Coronary artery (tissue), 2 donors: Measurements from ENCODE around the gene MED22.
"Not testable (repeated sequence)": the region's sequence is repeated elsewhere in the genome, so short reads cannot be mapped to it uniquely, and the experiment has no call there.

Experiments used
- DNase-seq: peaks from one replicate; pipeline ENCODE4 v3.0.0-alpha.2; 2017; ENCODE audit warnings: low spot score
- H3K27ac ChIP-seq, 2 donors: fragments of 200-600 bp; sonication (generic); one replicate each; pipeline ENCODE4 v1.5.1; 2016 to 2019
- H3K4me3 ChIP-seq: fragments of 200-600 bp; sonication (generic); 2 replicates; pipeline ENCODE4 v1.5.1; 2016; ENCODE audit warnings: mild to moderate bottlenecking, moderate library complexity
- TF ChIP-seq, protein P1 (sequence below): fragments of 200-600 bp; sonication (generic); IDR thresholded peaks from one replicate; pipeline ENCODE4 v1.5.1; 2019; ENCODE audit warnings: antibody characterized with exemption

MED22 gene

DNA sequence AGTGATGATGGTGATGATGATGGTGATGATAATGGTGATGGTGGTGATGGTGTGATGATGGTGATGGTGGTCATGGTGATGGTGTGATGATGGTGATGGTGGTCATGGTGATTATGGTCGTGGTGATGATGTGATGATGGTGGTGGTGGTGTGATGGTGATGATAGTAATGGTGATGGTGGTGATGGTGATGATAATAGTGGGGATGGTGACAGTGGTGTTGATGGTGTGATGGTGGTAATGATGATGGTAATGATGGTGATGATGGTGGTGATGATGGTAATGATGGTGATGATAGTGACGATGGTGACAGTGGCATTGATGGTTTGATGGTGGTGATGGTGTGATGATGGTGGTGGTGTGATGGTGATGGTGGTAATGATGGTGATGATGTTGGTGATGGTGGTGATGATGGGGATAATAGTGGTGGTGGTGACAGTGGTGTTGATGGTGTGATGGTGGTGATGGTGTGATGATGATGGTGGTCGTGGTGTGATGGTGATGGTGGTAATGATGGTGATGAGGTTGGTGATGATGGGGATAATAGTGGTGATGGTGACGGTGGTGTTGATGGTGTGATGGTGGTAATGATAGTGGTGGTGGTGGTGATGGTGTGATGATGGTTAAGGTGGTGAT is 34.7 kb upstream of the MED22 start:
- TF ChIP-seq, protein P1, sequence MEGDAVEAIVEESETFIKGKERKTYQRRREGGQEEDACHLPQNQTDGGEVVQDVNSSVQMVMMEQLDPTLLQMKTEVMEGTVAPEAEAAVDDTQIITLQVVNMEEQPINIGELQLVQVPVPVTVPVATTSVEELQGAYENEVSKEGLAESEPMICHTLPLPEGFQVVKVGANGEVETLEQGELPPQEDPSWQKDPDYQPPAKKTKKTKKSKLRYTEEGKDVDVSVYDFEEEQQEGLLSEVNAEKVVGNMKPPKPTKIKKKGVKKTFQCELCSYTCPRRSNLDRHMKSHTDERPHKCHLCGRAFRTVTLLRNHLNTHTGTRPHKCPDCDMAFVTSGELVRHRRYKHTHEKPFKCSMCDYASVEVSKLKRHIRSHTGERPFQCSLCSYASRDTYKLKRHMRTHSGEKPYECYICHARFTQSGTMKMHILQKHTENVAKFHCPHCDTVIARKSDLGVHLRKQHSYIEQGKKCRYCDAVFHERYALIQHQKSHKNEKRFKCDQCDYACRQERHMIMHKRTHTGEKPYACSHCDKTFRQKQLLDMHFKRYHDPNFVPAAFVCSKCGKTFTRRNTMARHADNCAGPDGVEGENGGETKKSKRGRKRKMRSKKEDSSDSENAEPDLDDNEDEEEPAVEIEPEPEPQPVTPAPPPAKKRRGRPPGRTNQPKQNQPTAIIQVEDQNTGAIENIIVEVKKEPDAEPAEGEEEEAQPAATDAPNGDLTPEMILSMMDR = no peak
- no peak for DNase-seq
- Histone ChIP-seq H3K27ac (no peak overlapping the region), H3K4me3 (no peak overlapping the region)

DNA sequence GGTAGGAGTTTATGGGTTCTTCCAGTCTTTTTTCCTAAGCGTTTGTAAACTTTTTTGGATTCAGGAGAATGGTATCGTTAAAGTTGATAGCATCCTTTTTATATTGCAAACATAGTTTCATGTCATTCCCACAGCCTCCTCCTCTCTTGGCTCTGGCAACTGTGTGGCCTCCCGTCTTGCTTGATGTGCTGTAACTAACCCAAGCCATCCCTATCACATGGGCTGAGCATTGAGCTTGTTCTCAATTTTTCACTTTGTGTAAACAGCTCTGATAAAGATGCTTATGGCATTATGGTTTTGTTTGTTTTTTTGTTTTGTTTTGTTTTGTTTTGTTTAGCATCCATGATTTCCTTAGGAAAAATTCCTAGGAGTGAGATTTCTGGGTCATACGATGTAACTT is 32.8 kb upstream of the MED22 start:
- DNase-seq = no peak
- TF ChIP-seq, protein P1 = no peak
- H3K27ac ChIP-seq = no peak overlapping the region

DNA sequence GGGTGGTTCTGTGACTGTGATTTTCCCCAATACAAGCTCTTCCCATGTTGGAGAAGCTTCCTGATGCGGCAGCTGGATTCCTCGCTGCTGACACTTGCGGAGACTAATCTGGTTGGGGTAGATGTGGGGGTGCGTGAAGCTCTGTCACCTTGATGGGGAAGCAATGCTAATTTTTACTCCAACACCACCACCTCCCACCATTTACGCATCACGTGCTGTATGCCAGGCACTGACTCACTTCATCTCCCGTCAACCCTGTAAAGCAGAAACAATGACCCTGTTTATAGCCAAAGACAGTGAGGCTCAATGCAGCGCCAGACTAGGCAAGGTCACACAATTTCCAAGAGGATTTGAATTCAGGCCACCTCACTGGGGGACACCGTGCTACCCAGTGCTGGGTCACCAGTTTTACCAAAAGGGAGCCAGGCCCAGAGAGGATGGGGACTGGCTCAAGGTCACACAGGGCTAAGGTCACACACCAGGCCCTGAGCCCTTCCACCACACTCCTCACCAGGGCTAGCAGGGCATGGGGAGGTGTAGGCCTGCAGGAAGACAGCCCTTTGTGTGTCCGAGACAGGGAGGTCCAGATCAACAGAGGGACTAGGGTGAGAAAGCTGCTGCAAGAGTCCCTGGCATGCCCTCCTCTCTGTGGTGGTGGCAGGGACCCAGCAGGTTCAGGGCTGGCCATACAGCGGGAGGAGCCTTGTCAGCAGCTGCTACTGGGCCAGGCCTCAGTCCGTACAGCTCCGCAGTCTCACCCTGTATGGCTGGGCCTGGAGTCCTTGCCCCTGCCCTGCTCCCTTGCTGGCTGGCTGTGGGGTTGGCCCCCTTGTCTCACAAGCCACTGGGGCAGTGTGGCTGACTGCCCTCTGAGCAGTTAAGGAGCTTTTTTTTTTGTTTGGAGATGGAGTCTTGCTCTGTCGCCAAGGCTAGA is 31.5 kb upstream of the MED22 start:
- Histone ChIP-seq H3K4me3 (no peak overlapping the region), H3K27ac (no peak overlapping the region)
- TF ChIP-seq, protein P1 = no peak
- no peak for DNase-seq

More for the DNA sequence above, 32.8 kb upstream of the MED22 start:
- no peak overlapping the region for H3K4me3 ChIP-seq

DNA sequence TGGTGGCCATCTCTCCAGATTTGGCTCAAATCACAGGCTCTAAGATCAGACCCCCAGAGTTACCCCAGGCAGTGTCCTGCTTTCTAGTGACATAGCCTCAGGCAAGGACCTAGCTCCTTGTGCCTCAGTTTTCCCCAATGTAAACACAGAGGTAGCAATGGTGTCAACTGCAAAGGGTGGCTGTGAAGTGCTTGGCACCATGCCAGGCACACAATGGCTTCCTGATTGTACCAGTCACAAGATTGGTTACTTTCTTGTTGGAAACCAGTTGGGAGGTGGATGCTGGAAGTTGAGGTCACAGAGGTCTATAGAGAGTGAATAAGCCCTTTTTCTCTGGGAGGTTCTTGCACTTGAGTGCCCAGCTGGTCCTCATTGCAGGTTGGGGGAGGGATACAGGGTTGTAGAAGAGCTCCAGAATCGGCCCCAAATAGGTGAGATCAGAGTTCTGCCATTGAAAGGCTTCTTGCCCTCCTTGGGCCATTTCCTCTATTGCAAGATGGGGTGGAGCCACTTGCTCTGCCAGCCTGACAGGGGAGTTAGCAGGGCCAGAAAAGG is 30.6 kb upstream of the MED22 start:
- Histone ChIP-seq H3K27ac (no peak overlapping the region), H3K4me3 (no peak overlapping the region)
- DNase-seq = no peak
- TF ChIP-seq, protein P1 = no peak

DNA sequence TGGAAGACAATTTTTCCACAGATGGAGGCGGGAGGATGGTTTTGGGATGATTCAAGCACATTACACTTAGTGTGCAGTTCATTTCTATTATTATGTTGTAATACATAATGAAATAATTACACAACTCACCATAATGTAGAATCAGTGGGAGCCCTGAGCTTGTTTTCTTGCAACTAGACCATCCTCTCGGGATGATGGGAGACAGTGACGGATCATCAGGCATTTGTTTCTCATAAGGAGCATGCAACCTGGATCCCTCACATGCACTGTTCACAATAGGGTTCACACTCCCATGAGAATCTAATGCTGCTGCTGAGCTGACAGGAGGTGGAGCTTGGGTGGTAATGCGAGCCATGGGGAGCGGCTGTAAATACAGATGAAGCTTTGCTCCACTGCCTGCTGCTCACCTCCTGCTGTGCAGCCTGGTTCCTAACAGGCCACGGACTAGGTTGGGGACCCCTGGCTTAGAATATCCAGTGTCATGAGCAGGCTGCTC is 29.8 kb upstream of the MED22 start:
- Histone ChIP-seq H3K27ac (no peak overlapping the region), H3K4me3 (no peak overlapping the region)
- TF ChIP-seq, protein P1 = no peak
- no peak for DNase-seq

DNA sequence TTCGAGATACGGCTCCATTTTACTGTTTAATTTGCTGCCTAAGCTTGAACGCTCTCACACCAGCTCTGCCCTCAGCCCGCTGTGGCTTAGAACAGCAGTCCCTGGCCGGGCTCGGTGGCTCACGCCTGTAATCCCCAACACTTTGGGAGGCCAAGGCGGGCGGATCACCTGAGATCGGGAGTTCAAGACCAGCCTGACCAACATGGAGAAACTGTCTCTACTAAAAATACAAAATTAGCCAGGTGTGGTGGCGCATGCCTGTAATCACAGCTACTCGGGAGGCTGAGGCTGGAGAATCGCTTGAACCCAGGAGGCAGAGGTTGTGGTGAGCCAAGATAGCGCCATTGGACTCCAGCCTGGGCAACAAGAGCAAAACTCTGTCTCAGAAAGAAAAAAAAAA is 29.3 kb upstream of the MED22 start:
- not testable (repeated sequence) for H3K27ac ChIP-seq, H3K4me3 ChIP-seq, DNase-seq
